Cerebellar cortex (tissue), 1 donor: ENCODE data around the gene LRP11.
"Not testable (repeated sequence)": the region's sequence is repeated elsewhere in the genome, so short reads cannot be mapped to it uniquely, and the experiment has no call there.

ENCODE experiments used
- DNase-seq: peaks from one replicate; pipeline ENCODE4 v3.0.0-alpha.2; 2015; ENCODE audit warnings: low spot score

LRP11 gene

GRCh38 chr6:149848343-149848742, 15.8 kb downstream of the LRP11 start:
- not testable (repeated sequence) for DNase-seq

- no peak for DNase-seq
These were observed 16.3 kb downstream of the LRP11 start for GRCh38 chr6:149847939-149848267.

- peak; percentile 45 for DNase-seq
These were observed 17.8 kb downstream of the LRP11 start for GRCh38 chr6:149846321-149846720.

- no peak for DNase-seq
These were observed 18.6 kb downstream of the LRP11 start for GRCh38 chr6:149845549-149845948.

GRCh38 chr6:149844480-149844879, 19.7 kb downstream of the LRP11 start:
- DNase-seq: no peak

GRCh38 chr6:149844036-149844435, 20.1 kb downstream of the LRP11 start:
- DNase-seq: not testable (repeated sequence)

- DNase-seq: no peak
These were observed 21.0 kb downstream of the LRP11 start for GRCh38 chr6:149843051-149843633.

- no peak for DNase-seq
These were observed 21.8 kb downstream of the LRP11 start for GRCh38 chr6:149842331-149842730.

- DNase-seq: peak; percentile 49
These were observed 23.6 kb downstream of the LRP11 start for GRCh38 chr6:149840345-149841075.

GRCh38 chr6:149834513-149835481, 29.4 kb downstream of the LRP11 start:
- peak; percentile 76 for DNase-seq

- no peak for DNase-seq
These were observed 30.5 kb downstream of the LRP11 start for GRCh38 chr6:149833651-149834050.

- DNase-seq: no peak
These were observed 32.8 kb downstream of the LRP11 start for GRCh38 chr6:149831308-149831820.

- no peak for DNase-seq
These were observed 33.3 kb downstream of the LRP11 start for GRCh38 chr6:149830731-149831307.

- no peak for DNase-seq
These were observed 38.9 kb downstream of the LRP11 start for GRCh38 chr6:149825292-149825691.

GRCh38 chr6:149823013-149823412, 41.1 kb downstream of the LRP11 start:
- DNase-seq: no peak

- DNase-seq: no peak
These were observed 42.7 kb downstream of the LRP11 start for GRCh38 chr6:149821492-149821891.

- no peak for DNase-seq
These were observed 43.7 kb downstream of the LRP11 start for GRCh38 chr6:149820506-149820905.

GRCh38 chr6:149815788-149816187, 48.4 kb downstream of the LRP11 start:
- no peak for DNase-seq

GRCh38 chr6:149813351-149813750, 50.8 kb downstream of the LRP11 start:
- no peak for DNase-seq

GRCh38 chr6:149809798-149810197, 54.4 kb downstream of the LRP11 start:
- no peak for DNase-seq

- DNase-seq: no peak
These were observed 58.0 kb downstream of the LRP11 start for GRCh38 chr6:149806127-149806526.

- no peak for DNase-seq
These were observed 80.6 kb downstream of the LRP11 start for GRCh38 chr6:149783551-149783950.
